Measurements from ENCODE around the gene CNTD1. TPM values are rescaled to one million over a fixed set of nuclear protein-coding genes. Genes with fewer than 3 reads are reported as not detected.

Gene CNTD1
- polyA plus RNA-seq, 1 experiment = 0.45 TPM

DNA sequence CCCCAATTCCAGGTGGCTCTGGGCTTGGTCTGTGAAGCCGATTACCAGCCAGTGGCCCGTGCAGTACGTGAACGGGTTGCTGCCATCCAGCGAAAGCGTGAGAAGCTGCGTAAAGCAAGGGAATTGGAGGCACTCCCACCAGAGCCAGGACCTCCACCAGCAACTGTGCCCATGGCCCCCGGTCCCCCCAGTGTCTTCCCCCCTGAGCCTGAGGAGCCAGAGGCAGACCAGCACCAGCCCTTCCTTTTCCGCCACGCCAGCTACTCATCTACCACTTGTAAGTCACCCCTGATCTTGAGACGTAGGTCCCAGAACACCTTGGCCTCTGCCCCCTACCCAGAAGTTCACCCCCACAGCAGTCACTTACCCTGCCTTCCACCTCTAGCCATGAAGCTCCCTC is 11.4 kb upstream of the CNTD1 start:
- Histone ChIP-seq H3K27me3 (ENCODE audit: control insufficient read depth, insufficient read depth, low read length) (no peaks in the 10 kb centered on the region), H3K36me3 (ENCODE audit: control insufficient read depth, insufficient read depth, low read length) (peaks cover 4% of the 10 kb centered on the region), H3K4me3 (ENCODE audit: low read depth, low read length) (no peak overlapping the region)
- ChIA-PET POLR2A (no interaction called here), CTCF (interaction anchor here (1.0 kb wide), 1 partner anchor 35 kb away, joined by 3 read pairs; no protein-coding TSS in a partner anchor)
- DNase-seq (ENCODE audit: low read depth) = no peak
- no peak for TF ChIP-seq CTCF (IDR thresholded peaks at IDR 0.05; ENCODE audit: insufficient read depth, low read depth, low read length)

DNA sequence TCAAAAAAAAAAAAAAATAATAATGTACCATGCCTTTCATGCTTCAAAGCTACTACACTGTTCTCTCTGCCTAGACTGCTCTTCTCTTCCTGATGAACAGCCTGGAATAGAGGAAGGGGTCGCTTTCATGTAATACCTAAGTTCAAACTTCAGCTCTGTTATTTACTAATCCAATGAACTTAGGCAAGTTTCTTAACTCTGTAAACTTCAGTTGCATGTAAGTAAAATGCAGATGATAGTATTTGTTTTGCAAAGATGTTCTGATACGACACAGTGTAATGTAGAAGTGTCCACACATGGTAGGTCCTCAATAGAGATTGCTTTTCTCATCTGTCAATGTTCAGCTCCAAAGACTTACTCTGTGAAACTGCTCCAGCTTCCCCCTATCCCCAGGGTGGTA is 6.7 kb upstream of the CNTD1 start:
- CTCF ChIA-PET = interaction anchor here (1.4 kb wide), 1 partner anchor 32 kb away, joined by 5 read pairs; the partner anchor contains the start of gene BECN1
- Histone ChIP-seq H3K36me3 (ENCODE audit: control insufficient read depth, insufficient read depth, low read length) (peaks cover 6% of the 10 kb centered on the region), H3K4me3 (ENCODE audit: low read depth, low read length) (no peak overlapping the region), H3K27me3 (ENCODE audit: control insufficient read depth, insufficient read depth, low read length) (no peaks in the 10 kb centered on the region)
- POLR2A ChIA-PET = no interaction called here
- no peak for TF ChIP-seq CTCF (IDR thresholded peaks at IDR 0.05; ENCODE audit: insufficient read depth, low read depth, low read length)
- DNase-seq (ENCODE audit: low read depth) = no peak

DNA sequence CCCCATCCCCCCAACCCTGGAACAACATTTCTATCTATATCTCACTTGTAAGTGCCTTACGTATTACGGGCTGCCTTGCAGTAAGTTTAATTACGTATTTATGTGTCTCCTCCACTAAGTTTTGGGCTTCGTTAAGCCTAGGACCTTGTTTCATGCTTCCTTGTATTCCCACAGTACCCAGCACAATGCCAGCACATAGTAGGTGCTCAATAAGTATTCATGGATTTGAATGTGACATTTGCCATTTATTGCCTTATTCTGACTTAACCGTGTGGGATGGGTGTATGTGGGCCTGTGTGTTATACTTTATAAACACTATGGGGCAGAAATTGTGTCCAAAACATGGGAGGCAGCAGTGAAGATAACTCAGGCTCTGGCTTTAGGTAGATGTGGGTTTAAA is 6.1 kb upstream of the CNTD1 start:
- no peaks in the 10 kb centered on the region for H3K27me3 ChIP-seq (ENCODE audit: control insufficient read depth, insufficient read depth, low read length)
- TF ChIP-seq CTCF (IDR thresholded peaks at IDR 0.05; ENCODE audit: insufficient read depth, low read depth, low read length) = no peak
- ChIA-PET POLR2A (no interaction called here), CTCF (interaction anchor here (1.2 to 1.4 kb wide), 2 partner anchors 8 to 31 kb away, joined by 3 to 5 read pairs; partner anchors contain the start of gene BECN1)
- DNase-seq (ENCODE audit: low read depth) = no peak
- H3K36me3 ChIP-seq (ENCODE audit: control insufficient read depth, insufficient read depth, low read length) = peaks cover 6% of the 10 kb centered on the region
- H3K4me3 ChIP-seq (ENCODE audit: low read depth, low read length) = no peak overlapping the region

DNA sequence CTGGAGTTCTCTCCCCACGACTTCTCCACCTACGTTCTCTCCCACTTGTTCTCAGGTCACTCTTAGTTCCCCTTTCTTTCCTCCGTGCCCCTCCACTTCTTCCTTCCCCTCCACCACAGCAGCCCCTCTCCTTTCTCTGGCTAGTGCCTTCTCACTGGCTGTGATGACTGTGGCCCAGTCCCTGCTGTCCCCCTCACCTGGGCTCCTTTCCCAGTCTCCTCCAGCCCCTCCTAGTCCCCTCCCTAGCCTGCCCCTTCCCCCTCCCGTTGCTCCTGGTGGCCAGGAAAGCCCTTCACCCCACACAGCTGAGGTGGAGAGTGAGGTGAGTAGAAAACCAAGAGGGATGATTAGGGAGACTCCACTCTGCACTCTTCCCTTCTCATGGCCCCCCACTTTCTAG is 3.6 kb upstream of the CNTD1 start:
- Histone ChIP-seq H3K36me3 (ENCODE audit: control insufficient read depth, insufficient read depth, low read length) (peaks cover 4% of the 10 kb centered on the region; the same call in 1 of the 2 replicates), H3K27me3 (ENCODE audit: control insufficient read depth, insufficient read depth, low read length) (no peaks in the 10 kb centered on the region), H3K4me3 (ENCODE audit: low read depth, low read length) (no peak overlapping the region)
- CTCF ChIA-PET = interaction anchor here (1.0 to 2.4 kb wide), 2 partner anchors 9 to 142 kb away, joined by 4 to 6 read pairs; no protein-coding TSS in a partner anchor
- POLR2A ChIA-PET = interaction anchor here (0.5 to 0.6 kb wide), 2 partner anchors 829 to 1031 kb away, joined by 4 to 21 read pairs; no protein-coding TSS in a partner anchor
- no peak for TF ChIP-seq CTCF (IDR thresholded peaks at IDR 0.05; ENCODE audit: insufficient read depth, low read depth, low read length)
- no peak for DNase-seq (ENCODE audit: low read depth)

DNA sequence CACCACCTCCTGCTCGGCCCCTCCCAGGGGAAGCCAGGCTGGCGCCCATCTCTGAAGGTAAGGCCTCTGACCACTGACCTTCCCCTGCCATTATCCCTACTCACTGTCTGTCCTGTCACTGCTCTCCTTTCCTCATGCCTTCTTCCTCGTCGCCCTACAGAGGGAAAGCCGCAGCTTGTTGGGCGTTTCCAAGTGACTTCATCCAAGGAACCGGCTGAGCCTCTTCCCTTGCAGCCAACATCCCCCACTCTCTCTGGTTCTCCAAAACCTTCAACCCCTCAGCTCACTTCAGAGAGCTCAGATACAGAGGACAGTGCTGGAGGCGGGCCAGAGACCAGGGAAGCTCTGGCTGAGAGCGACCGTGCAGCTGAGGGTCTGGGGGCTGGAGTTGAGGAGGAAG is 3.2 kb upstream of the CNTD1 start:
- Histone ChIP-seq H3K4me3 (ENCODE audit: low read depth, low read length) (no peak overlapping the region), H3K36me3 (ENCODE audit: control insufficient read depth, insufficient read depth, low read length) (peaks cover 4% of the 10 kb centered on the region; the same call in 1 of the 2 replicates), H3K27me3 (ENCODE audit: control insufficient read depth, insufficient read depth, low read length) (no peaks in the 10 kb centered on the region)
- ChIA-PET CTCF (interaction anchor here (1.0 to 2.4 kb wide), 2 partner anchors 9 to 142 kb away, joined by 4 to 6 read pairs; no protein-coding TSS in a partner anchor), POLR2A (interaction anchor here (0.6 kb wide), 1 partner anchor 1031 kb away, joined by 21 read pairs; no protein-coding TSS in a partner anchor)
- DNase-seq (ENCODE audit: low read depth) = no peak
- no peak for TF ChIP-seq CTCF (IDR thresholded peaks at IDR 0.05; ENCODE audit: insufficient read depth, low read depth, low read length)
